Activated CD4-positive, alpha-beta T cell treated with anti-CD3 and anti-CD28 coated beads for 36 hours (primary cell): ENCODE results near the gene ONECUT1. TPM values are rescaled to one million over a fixed set of nuclear protein-coding genes. Genes with fewer than 3 reads are reported as not detected.

Experiments used
- ATAC-seq: fragments of 200-7000 bp; cut with Tn5 transposase; one replicate; pipeline ENCODE4 v1.10.0; 2021; ENCODE audit warnings: mild to moderate bottlenecking, moderate library complexity
- CTCF ChIA-PET: fragments of 350-600 bp; sonication (Branson Sonifier 250); formaldehyde crosslinking; loops from one replicate; lab custom pipeline; 2021; ENCODE audit warnings: antibody characterized with exemption; lab: Charles Lee
- POLR2A ChIA-PET: fragments of 350-600 bp; sonication (Branson Sonifier 250); formaldehyde crosslinking; loops from one replicate; lab custom pipeline; 2021; ENCODE audit warnings: antibody characterized with exemption, inconsistent platforms; lab: Charles Lee
- DNase-seq: peaks from one replicate; pipeline ENCODE4 v3.0.0-alpha.2; 2020
- H3K27ac Mint-ChIP-seq: one replicate; pipeline ENCODE4 v1.8.0; 2021; ENCODE audit warnings: mixed read lengths
- H3K27me3 Mint-ChIP-seq: one replicate; pipeline ENCODE4 v1.8.0; 2021; ENCODE audit warnings: mixed read lengths
- H3K36me3 Mint-ChIP-seq: one replicate; pipeline ENCODE4 v1.8.0; 2021; ENCODE audit warnings: low read depth, mixed read lengths
- H3K4me1 Mint-ChIP-seq: one replicate; pipeline ENCODE4 v1.8.0; 2021; ENCODE audit warnings: mixed read lengths
- H3K4me3 Mint-ChIP-seq: one replicate; pipeline ENCODE4 v1.8.0; 2021; ENCODE audit warnings: mild to moderate bottlenecking, moderate library complexity, mixed read lengths
- H3K9me3 Mint-ChIP-seq: one replicate; pipeline ENCODE4 v1.8.0; 2021; ENCODE audit warnings: low read depth, mixed read lengths
- intact Hi-C, 2 experiments: fragments of 100-400 bp; cut with DNase I in 1 of 2; cut with micrococcal nuclease in 1 of 2; formaldehyde crosslinking; loops; one replicate each; pipeline versions ENCODE4 v1.14.2 to v1.15.1; 2022 to 2024; cut with DNase I, micrococcal nuclease
- total RNA-seq, 2 experiments: library from RNA; stranded (reverse); gene quantifications; one replicate each; pipeline ENCODE4 v1.2.3, GENCODE V29; 2021

Gene ONECUT1
- total RNA-seq, 2 experiments from 2014 or later: not detected

DNA sequence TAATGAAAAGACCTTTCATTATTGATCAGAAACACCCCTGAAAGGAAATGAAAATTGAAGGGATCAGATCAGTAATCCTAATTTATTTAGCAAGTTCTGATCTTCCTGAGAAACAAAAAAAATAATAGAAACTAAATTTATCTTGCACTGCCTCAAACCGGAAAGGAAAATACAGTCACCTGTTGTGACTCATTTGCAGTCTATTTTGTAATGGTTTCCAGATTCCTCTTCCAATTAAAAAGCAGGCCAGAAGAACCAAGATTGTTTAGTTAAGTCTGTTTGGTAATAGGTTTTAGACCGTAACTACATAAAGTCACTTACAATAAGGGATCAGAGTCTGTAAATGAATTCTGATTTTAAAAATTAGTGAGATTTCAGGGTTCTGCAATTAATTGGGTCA is 61.2 kb downstream of the ONECUT1 start:
- CTCF ChIA-PET: interaction anchor here (0.8 kb wide), 1 partner anchor 398 kb away, joined by 3 read pairs; no protein-coding TSS in a partner anchor
- Mint-ChIP-seq H3K4me3 (no peak overlapping the region), H3K27me3 (no peaks in the 10 kb centered on the region), H3K4me1 (peaks cover 27% of the 10 kb centered on the region), H3K36me3 (no peaks in the 10 kb centered on the region), H3K27ac (no peak overlapping the region), H3K9me3 (no peaks in the 10 kb centered on the region)
- intact Hi-C loops: no loop called here
- ATAC-seq: no peak
- POLR2A ChIA-PET: no interaction called here
- no peak for DNase-seq

DNA sequence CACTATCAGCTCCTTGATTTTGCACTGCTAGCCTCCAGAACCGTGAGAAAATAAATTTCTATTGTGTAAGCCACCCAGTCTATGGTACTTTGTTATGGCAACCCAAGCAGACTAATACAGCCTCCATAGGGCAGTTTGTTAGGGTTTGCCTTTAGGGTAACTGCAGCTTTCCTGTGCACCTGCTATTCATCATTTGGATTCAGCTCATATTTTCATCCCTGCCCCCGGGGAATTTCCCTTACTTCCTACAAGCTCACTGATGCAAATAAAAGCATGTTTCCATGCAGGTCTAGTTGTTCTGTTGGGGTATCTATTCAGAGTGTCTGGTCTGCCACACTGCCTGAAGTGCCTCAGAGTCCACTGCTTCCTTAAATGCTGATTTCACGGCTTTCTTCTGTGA is 62.3 kb downstream of the ONECUT1 start:
- Mint-ChIP-seq H3K4me1 (peaks cover 27% of the 10 kb centered on the region), H3K27ac (no peak overlapping the region), H3K9me3 (no peaks in the 10 kb centered on the region), H3K27me3 (no peaks in the 10 kb centered on the region), H3K36me3 (no peaks in the 10 kb centered on the region), H3K4me3 (no peak overlapping the region)
- intact Hi-C loops: no loop called here
- ChIA-PET POLR2A (no interaction called here), CTCF (interaction anchor here (1.2 kb wide), 1 partner anchor 72 kb away, joined by 3 read pairs; no protein-coding TSS in a partner anchor)
- no peak for DNase-seq
- ATAC-seq: no peak

DNA sequence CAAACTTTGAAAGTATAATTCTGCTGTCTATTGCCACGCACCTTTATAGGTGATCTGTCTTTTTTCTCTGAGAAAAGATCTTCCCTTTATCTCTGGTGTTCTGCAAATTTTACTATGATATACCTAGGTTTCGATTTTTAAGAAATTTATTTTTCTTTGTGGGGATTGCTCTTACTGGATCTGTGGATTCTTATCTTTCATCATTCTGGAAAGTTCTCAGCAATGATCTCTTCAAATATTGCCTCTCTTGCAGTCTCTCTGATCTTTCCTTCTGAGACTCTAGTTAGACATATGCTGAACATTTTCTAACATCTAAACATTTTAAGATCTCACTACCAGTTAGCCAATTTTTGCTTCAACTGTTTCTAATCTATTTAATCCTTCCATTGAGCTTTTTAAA is 63.9 kb downstream of the ONECUT1 start:
- no peak for ATAC-seq
- Mint-ChIP-seq H3K9me3 (no peaks in the 10 kb centered on the region), H3K4me3 (no peak overlapping the region), H3K36me3 (no peaks in the 10 kb centered on the region), H3K27me3 (no peaks in the 10 kb centered on the region), H3K27ac (no peak overlapping the region), H3K4me1 (peaks cover 25% of the 10 kb centered on the region)
- ChIA-PET POLR2A (no interaction called here), CTCF (interaction anchor here (1.0 kb wide), 1 partner anchor 11 kb away, joined by 3 read pairs; no protein-coding TSS in a partner anchor)
- intact Hi-C loops: no loop called here
- DNase-seq: no peak

DNA sequence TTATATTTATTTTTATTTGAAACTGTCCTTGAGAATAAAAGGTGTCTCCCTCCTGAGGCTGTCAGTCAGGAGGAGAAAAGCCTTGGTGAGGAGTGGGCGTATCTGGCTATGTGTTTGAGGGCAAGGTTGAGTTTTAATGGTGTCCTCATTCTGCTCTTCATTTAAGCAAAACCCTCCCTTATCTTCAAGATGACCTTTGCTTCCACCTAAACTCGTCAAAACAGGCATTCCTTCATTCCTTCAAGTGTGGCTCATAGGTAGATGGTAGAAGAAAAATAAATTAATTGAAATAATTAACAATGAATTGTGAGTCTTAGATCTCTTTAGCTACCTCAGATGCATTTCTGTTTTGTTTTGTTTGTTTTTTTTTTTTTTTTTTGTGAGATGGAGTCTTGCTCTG is 71.6 kb downstream of the ONECUT1 start:
- DNase-seq: no peak
- intact Hi-C loops: no loop called here
- H3K27me3 Mint-ChIP-seq: no peaks in the 10 kb centered on the region
- H3K4me3 Mint-ChIP-seq: no peak overlapping the region
- no peaks in the 10 kb centered on the region for H3K4me1 Mint-ChIP-seq
- H3K36me3 Mint-ChIP-seq: no peaks in the 10 kb centered on the region
- ChIA-PET CTCF (interaction anchor here (0.9 kb wide), 1 partner anchor 462 kb away, joined by 3 read pairs; no protein-coding TSS in a partner anchor), POLR2A (no interaction called here)
- no peak overlapping the region for H3K27ac Mint-ChIP-seq
- ATAC-seq: no peak
- H3K9me3 Mint-ChIP-seq: no peaks in the 10 kb centered on the region

DNA sequence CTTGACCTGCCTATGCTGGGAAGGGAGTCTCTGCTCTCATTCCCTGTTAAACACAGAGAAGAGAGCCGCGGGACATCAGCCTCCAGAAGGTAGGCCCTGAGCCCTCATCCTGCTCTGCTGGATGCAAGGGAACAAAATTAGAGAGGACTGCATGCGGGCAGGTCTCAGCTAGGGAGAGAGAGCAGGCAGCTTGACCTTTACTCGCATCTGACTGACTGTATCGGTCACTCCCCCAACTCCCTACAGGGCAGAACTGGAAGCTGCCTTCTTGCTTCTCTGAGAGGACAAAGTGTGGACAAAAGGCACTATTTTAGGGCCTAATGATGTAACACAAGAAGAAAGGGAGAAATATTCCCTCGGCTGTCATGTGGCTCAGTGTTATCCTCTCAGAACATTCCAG is 72.2 kb downstream of the ONECUT1 start:
- CTCF ChIA-PET: interaction anchor here (0.8 kb wide), 1 partner anchor 20 kb away, joined by 3 read pairs; no protein-coding TSS in a partner anchor
- intact Hi-C loops: no loop called here
- H3K4me1 Mint-ChIP-seq: no peaks in the 10 kb centered on the region

DNA sequence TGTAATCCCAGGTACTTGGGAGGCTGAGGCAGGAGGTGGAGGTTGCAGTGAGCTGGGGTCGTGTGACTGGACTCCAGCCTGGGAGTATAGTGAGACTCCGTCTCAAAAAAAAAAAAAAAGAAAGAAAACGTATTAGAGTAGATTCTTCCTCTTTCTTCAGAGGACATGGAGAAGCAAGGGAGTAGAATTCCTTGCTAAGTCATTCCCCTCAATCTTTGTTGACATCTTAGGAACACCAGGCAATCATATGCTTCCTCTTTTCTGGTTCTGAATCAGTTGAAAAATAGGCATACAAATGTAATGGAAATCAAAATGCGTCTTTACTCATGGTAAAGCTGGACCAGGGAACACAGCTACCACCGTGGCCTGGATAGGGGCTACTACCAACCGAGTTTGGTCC is 72.7 kb downstream of the ONECUT1 start:
- Mint-ChIP-seq H3K4me3 (no peak overlapping the region), H3K36me3 (no peaks in the 10 kb centered on the region), H3K27ac (no peak overlapping the region), H3K27me3 (no peaks in the 10 kb centered on the region), H3K9me3 (no peaks in the 10 kb centered on the region), H3K4me1 (no peaks in the 10 kb centered on the region)
- intact Hi-C loops: no loop called here
- no peak for DNase-seq
- ChIA-PET POLR2A (interaction anchor here (0.6 kb wide), 1 partner anchor 41 kb away, joined by 3 read pairs; no protein-coding TSS in a partner anchor), CTCF (interaction anchor here (0.8 kb wide), 1 partner anchor 19 kb away, joined by 3 read pairs; no protein-coding TSS in a partner anchor)
- no peak for ATAC-seq

More for the DNA sequence above, 72.2 kb downstream of the ONECUT1 start:
- DNase-seq: no peak
- POLR2A ChIA-PET: interaction anchor here (0.6 kb wide), 1 partner anchor 42 kb away, joined by 3 read pairs; no protein-coding TSS in a partner anchor
- no peaks in the 10 kb centered on the region for H3K9me3 Mint-ChIP-seq
- no peaks in the 10 kb centered on the region for H3K36me3 Mint-ChIP-seq
- no peak overlapping the region for H3K4me3 Mint-ChIP-seq
- H3K27ac Mint-ChIP-seq: no peak overlapping the region
- ATAC-seq: no peak
- no peaks in the 10 kb centered on the region for H3K27me3 Mint-ChIP-seq

DNA sequence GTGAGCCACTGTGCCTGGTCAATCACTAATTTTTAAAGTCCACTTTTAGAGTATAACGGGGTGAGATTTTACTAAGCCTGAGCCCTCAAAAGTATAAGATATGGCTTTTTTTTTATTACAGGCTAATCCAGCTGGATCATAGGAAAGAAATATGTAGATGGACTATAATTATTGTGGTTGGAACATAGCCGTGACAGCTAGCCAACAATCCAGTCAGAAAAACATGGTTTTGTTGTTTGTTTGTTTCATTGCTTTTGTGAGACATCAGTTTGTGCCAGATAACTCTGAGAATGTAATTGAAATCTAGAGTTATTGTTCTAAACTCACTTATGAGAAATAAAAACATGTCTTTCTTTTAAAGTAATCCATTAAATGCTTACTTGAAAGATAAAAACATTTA is 73.6 kb downstream of the ONECUT1 start:
- intact Hi-C loops: no loop called here
- ATAC-seq (no peak), DNase-seq (no peak)
- Mint-ChIP-seq H3K4me1 (no peaks in the 10 kb centered on the region), H3K36me3 (no peaks in the 10 kb centered on the region), H3K9me3 (no peaks in the 10 kb centered on the region), H3K27me3 (no peaks in the 10 kb centered on the region), H3K4me3 (no peak overlapping the region), H3K27ac (no peak overlapping the region)
- ChIA-PET CTCF (interaction anchor here (0.6 kb wide), 1 partner anchor 412 kb away, joined by 3 read pairs; no protein-coding TSS in a partner anchor), POLR2A (no interaction called here)

DNA sequence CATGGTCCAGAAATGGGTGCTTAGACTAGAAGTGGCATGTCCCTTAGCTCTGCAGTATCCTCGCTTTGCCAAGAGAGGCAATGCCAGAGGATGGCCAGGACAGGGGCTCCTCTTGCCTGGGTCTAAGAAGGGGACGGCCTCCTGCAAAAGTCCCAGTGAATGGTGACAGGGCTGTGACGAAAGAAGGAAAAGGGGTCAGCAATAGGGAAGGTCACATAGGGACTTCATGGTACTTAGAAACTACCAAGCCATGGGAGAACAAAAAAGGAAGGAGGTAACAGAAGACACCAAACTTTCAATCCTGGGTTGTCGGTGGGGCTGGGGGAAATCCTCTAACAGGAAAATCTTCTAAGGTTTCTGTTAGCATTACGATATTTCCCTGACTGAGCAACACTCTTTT is 74.7 kb downstream of the ONECUT1 start:
- H3K27me3 Mint-ChIP-seq: no peaks in the 10 kb centered on the region
- CTCF ChIA-PET: interaction anchor here (0.8 kb wide), 1 partner anchor 11 kb away, joined by 3 read pairs; no protein-coding TSS in a partner anchor
- DNase-seq: no peak

DNA sequence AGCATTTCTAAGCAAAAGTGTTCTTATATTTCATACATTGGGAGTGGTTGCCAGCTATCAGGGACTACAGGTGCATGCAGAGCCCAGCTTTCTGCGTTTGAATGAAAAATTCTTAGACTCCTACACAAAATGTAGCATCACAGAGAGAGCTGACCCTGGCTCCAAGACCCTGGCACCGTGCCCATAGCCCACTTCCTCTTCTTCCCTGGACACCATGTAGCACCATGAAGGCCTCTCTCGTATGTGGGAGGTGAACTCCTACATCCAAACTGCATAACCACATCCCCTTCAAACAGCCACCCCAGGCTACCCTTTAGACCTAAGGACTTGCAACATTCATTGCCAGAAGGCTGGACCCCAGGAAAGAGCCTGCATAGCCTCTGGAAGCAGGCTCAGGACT is 75.2 kb downstream of the ONECUT1 start:
- intact Hi-C loops: no loop called here
- DNase-seq: no peak
- CTCF ChIA-PET: interaction anchor here (0.8 kb wide), 1 partner anchor 12 kb away, joined by 3 read pairs; no protein-coding TSS in a partner anchor
- H3K36me3 Mint-ChIP-seq: no peaks in the 10 kb centered on the region
- H3K4me3 Mint-ChIP-seq: no peak overlapping the region
- no peak overlapping the region for H3K27ac Mint-ChIP-seq
- ATAC-seq: no peak
- H3K27me3 Mint-ChIP-seq: no peaks in the 10 kb centered on the region
- POLR2A ChIA-PET: no interaction called here
- H3K9me3 Mint-ChIP-seq: no peaks in the 10 kb centered on the region
- H3K4me1 Mint-ChIP-seq: peaks cover 9% of the 10 kb centered on the region

More for the DNA sequence above, 74.7 kb downstream of the ONECUT1 start:
- ATAC-seq: no peak
- Mint-ChIP-seq H3K9me3 (no peaks in the 10 kb centered on the region), H3K27ac (no peak overlapping the region), H3K36me3 (no peaks in the 10 kb centered on the region), H3K4me1 (peaks cover 4% of the 10 kb centered on the region), H3K4me3 (no peak overlapping the region)
- intact Hi-C loops: no loop called here
- POLR2A ChIA-PET: no interaction called here

DNA sequence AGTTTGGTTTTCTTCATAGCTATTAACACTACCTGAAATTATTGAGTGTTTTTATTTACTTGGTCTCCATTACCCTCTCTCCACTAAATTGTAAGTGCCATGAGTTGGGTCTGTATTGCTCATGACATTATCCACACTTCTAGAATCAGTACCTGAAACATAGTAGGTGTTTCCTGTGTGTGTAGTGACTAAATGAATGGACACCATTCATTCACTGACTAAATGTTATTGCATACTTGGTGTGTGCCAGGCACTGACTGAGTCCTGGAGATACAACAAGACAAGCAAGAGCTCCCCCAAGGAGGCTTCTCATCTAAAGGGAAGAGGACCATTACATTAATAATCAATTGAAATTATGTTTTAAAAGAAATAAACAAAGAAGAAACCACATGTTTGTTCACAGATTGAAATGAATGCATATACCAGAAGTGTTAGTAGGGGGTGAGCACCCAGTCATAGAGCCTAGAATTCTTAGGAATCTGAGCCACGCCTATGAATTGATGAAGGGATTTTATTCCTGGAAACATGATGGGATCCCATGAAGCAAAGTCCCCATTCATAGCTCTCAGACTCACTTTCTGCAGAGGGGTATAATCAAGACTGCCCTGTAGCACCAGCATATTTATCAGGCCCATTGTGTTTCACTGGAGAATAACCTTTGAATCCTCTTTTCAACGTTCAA is 79.3 kb downstream of the ONECUT1 start:
- no peak overlapping the region for H3K27ac Mint-ChIP-seq
- CTCF ChIA-PET: interaction anchor here (0.5 to 1.6 kb wide), 4 partner anchors 24 to 393 kb away, joined by 3 to 6 read pairs (median 4); no protein-coding TSS in a partner anchor
- no peaks in the 10 kb centered on the region for H3K9me3 Mint-ChIP-seq
- no peak for DNase-seq
- intact Hi-C loops: no loop called here
- ATAC-seq: peak; percentile 90
- POLR2A ChIA-PET: no interaction called here
- H3K27me3 Mint-ChIP-seq: no peaks in the 10 kb centered on the region
- no peaks in the 10 kb centered on the region for H3K36me3 Mint-ChIP-seq
- H3K4me3 Mint-ChIP-seq: no peak overlapping the region
- H3K4me1 Mint-ChIP-seq: peaks cover 9% of the 10 kb centered on the region

DNA sequence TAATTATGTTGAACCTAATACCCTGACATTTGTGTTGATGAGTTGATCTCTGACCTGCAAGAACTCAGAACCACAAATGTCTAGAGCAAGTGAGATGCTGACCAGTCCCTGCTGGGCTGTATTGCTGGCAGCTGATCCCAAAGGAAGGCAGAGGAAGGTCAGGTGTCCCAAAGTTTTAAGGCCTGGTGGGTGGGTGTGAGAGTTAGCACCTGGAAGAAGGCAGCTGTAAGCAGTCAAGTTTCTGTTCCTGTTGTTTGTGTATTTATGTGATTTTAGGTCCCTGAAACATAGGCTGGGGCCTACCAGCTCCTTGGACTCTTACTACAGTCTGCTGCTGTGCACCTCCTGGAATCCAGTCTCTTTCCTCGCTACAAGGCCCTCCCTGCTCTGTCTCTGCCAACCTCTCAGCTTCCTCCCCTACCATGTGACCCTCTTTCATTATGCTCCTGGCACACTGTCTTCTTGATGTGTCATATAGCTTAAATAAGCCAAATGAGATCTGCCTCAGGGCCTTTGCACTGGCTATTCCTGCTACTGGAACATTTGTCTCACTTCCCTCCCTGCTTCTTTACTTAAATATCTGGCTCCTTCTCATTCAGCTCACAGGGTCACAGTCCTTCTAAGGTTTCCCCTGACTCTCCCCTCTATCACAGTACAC is 80.0 kb downstream of the ONECUT1 start:
- peak; percentile 41 for ATAC-seq
- CTCF ChIA-PET: interaction anchor here (0.5 to 1.2 kb wide), 4 partner anchors 22 to 392 kb away, joined by 3 to 5 read pairs (median 3); no protein-coding TSS in a partner anchor

More for the DNA sequence above, 80.0 kb downstream of the ONECUT1 start:
- intact Hi-C loops: no loop called here
- peaks cover 9% of the 10 kb centered on the region for H3K4me1 Mint-ChIP-seq
- H3K9me3 Mint-ChIP-seq: no peaks in the 10 kb centered on the region
- POLR2A ChIA-PET: no interaction called here
- no peak overlapping the region for H3K27ac Mint-ChIP-seq
- peak; percentile 21 for DNase-seq
- no peaks in the 10 kb centered on the region for H3K27me3 Mint-ChIP-seq
- no peak overlapping the region for H3K4me3 Mint-ChIP-seq
- no peaks in the 10 kb centered on the region for H3K36me3 Mint-ChIP-seq
